SU-DHL-6 (cell line): Measurements from ENCODE around the gene GPR33.

Experiments used
- H2AFZ ChIP-seq: fragments of 200-600 bp; sonication (generic); 2 replicates; pipeline ENCODE4 v1.6.1; 2014; ENCODE audit warnings: low read depth, mild to moderate bottlenecking, moderate library complexity, mixed read lengths, antibody characterized with exemption, low read length; ENCODE audit not compliant: severe bottlenecking
- H3F3A ChIP-seq: fragments of 200-600 bp; shearing (Covaris generic); 2 replicates; pipeline ENCODE4 v1.6.0; 2016; ENCODE audit warnings: antibody characterized with exemption, mild to moderate bottlenecking; ENCODE audit not compliant: insufficient read depth
- H3K27ac ChIP-seq: fragments of 200-600 bp; sonication (generic); 2 replicates; pipeline ENCODE4 v1.5.1; 2016; ENCODE audit warnings: low read depth, mild to moderate bottlenecking, low read length, moderate library complexity, mixed read lengths
- H3K27me3 ChIP-seq: fragments of 200-600 bp; sonication (generic), shearing (Covaris generic); 2 replicates; pipeline ENCODE4 v1.6.0; 2014; ENCODE audit warnings: mild to moderate bottlenecking, low read length
- H3K36me3 ChIP-seq: fragments of 200-600 bp; sonication (generic); 2 replicates; pipeline ENCODE4 v1.6.1; 2014; ENCODE audit warnings: mild to moderate bottlenecking, low read length, mixed read lengths
- H3K4me2 ChIP-seq: fragments of 300-600, 200-600 bp; shearing (Covaris generic), sonication (generic); 2 replicates; pipeline ENCODE4 v1.6.0; 2014; ENCODE audit warnings: low read length, low read depth, mild to moderate bottlenecking; ENCODE audit not compliant: poor library complexity, severe bottlenecking
- H3K4me3 ChIP-seq: fragments of 200-600 bp; sonication (generic); 2 replicates; pipeline ENCODE4 v1.5.1; 2014; ENCODE audit warnings: antibody characterized with exemption, low read length, mild to moderate bottlenecking, mixed read lengths; ENCODE audit not compliant: insufficient read depth, poor library complexity, severe bottlenecking
- H3K79me2 ChIP-seq: fragments of 200-600 bp; sonication (generic); 2 replicates; pipeline ENCODE4 v1.6.1; 2014; ENCODE audit warnings: mild to moderate bottlenecking, low read length, moderate library complexity; ENCODE audit not compliant: insufficient read depth
- H3K9ac ChIP-seq: fragments of 200-600 bp; sonication (generic); 2 replicates; pipeline ENCODE4 v1.7.0; 2014; ENCODE audit warnings: mild to moderate bottlenecking, low read length
- H3K9me2 ChIP-seq: fragments of 200-600 bp; sonication (generic); replicated peaks from 2 replicates; pipeline ENCODE4 v1.6.1; 2014; ENCODE audit warnings: low read length; ENCODE audit not compliant: insufficient read depth
- H3K9me3 ChIP-seq: fragments of 200-600 bp; sonication (generic); 2 replicates; pipeline ENCODE4 v1.6.1; 2014; ENCODE audit warnings: low read length, mixed read lengths; ENCODE audit not compliant: insufficient read depth
- H4K20me1 ChIP-seq: fragments of 200-600 bp; sonication (generic); 2 replicates; pipeline ENCODE4 v1.6.1; 2014; ENCODE audit warnings: low read depth, mild to moderate bottlenecking, antibody characterized with exemption, low read length, moderate library complexity, mixed read lengths
- CTCF ChIP-seq: fragments of 200-600 bp; sonication (generic); IDR thresholded peaks from one replicate; pipeline ENCODE4 v1.5.1; 2017; ENCODE audit warnings: antibody characterized with exemption, mild to moderate bottlenecking, low read length, moderate library complexity; ENCODE audit not compliant: insufficient read depth, poor library complexity, severe bottlenecking
- EZH2phosphoT487 ChIP-seq: fragments of 200-600 bp; sonication (generic), shearing (Covaris generic); conservative IDR thresholded peaks from 2 replicates; pipeline ENCODE4 v1.6.1; 2018; ENCODE audit warnings: mild to moderate bottlenecking, antibody characterized with exemption, low read length, moderate library complexity, mixed read lengths

Gene GPR33

DNA sequence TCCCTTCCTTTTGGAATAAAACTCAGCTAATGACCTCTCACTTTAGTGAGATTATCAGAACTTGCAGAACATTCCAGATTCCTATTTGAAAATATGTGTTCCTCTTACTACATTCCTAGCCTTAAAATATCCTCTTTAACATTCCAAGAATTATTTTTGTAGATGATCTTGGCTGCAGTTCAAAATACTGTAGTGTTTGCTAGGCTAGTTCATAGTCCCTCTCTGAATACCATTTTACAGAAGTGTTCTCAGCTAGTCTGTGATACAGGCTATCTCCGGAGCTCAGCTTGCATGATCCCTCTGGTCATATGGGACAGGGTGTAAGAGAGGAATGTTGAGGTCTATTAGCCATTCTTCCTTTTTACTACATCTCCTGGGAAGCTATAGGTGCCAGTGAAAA, 17.6 kb upstream of the GPR33 start:
- Histone ChIP-seq H3K4me3 (no peak overlapping the region), H3K27ac (no peak overlapping the region), H4K20me1 (no peaks in the 10 kb centered on the region), H3K4me2 (no peak overlapping the region), H3K9me3 (no peaks in the 10 kb centered on the region), H3K9ac (no peak overlapping the region), H3K27me3 (no peaks in the 10 kb centered on the region), H3K9me2 (no peaks in the 10 kb centered on the region), H3K79me2 (no peaks in the 10 kb centered on the region), H2AFZ (no peak overlapping the region), H3K36me3 (no peaks in the 10 kb centered on the region), H3F3A (no peaks in the 10 kb centered on the region)
- TF ChIP-seq EZH2phosphoT487 = no peak
- no peak for TF ChIP-seq CTCF

DNA sequence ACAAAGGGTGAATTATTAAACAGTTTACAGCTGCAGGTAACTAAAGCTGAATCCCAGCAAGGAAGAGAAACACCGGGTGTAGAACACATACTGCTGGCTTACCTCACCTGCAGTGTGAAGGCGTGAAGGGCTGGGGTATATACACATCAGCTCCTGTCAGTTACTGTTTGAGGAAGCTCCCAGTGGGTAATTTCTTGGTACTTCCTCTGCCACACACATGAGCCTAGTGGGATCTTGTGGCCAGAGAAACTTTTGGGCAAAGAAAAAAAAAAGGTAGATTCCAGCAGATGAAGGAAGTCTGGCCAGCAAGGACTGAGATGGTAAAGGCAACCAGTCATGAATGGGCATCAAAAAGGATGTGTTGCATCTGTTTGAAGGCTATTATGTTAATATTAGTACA, 14.0 kb upstream of the GPR33 start:
- Histone ChIP-seq H3K36me3 (no peaks in the 10 kb centered on the region), H3K4me3 (no peak overlapping the region), H3K27me3 (no peaks in the 10 kb centered on the region), H4K20me1 (no peaks in the 10 kb centered on the region), H2AFZ (no peak overlapping the region), H3K9ac (no peak overlapping the region), H3K9me2 (no peaks in the 10 kb centered on the region), H3K27ac (no peak overlapping the region), H3K4me2 (no peak overlapping the region), H3K9me3 (no peaks in the 10 kb centered on the region), H3K79me2 (no peaks in the 10 kb centered on the region), H3F3A (no peaks in the 10 kb centered on the region)
- TF ChIP-seq EZH2phosphoT487 (no peak), CTCF (no peak)

DNA sequence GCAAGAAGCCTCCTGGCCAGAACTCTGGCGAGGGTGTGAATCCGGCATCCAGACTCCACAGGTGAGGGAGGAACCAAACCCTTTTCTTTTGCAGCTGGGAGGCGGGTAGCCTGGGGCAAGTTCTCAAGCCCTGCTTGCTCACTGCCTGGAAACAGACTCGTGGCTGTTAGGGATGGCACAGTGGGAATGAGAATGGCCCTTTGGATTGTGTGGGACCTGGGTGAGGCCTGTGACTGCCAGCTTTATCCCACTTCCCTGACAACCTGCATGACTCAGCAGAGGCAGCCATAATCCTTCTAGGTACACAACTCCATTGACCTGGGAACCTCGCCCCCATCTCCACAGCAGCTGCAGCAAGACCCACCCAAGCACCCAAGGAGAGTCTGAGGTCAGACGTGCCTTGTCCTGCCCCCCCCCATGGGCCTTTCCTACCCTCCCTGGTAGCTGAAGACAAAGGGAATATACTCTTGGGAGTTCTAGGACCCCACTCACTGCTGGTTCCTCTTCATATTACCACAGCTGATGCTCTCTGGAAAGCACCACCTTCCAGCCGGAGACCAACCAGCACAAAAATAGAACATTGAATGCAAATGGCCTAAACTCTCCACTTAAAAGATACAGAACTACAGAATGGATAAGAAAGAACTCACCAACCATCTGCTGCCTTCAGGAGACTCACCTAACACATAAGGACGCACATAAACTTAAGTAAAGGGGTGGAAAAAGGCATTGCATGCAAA, 5.1 kb upstream of the GPR33 start:
- H3K79me2 ChIP-seq = no peaks in the 10 kb centered on the region
- no peak overlapping the region for H2AFZ ChIP-seq
- TF ChIP-seq EZH2phosphoT487 = no peak
- no peak for TF ChIP-seq CTCF
- no peaks in the 10 kb centered on the region for H3K36me3 ChIP-seq
- H3K4me2 ChIP-seq = no peak overlapping the region
- H4K20me1 ChIP-seq = no peaks in the 10 kb centered on the region
- H3K27me3 ChIP-seq = no peaks in the 10 kb centered on the region
- H3K9ac ChIP-seq = no peak overlapping the region
- H3F3A ChIP-seq = no peaks in the 10 kb centered on the region
- no peak overlapping the region for H3K4me3 ChIP-seq
- H3K9me2 ChIP-seq = no peaks in the 10 kb centered on the region
- no peak overlapping the region for H3K27ac ChIP-seq
- H3K9me3 ChIP-seq = no peaks in the 10 kb centered on the region
